CD4-positive, alpha-beta T cell (primary cell): ENCODE data around the gene PTBP3. TPM values are rescaled to one million over a fixed set of nuclear protein-coding genes. Genes with fewer than 3 reads are reported as not detected.

Experiments used
- ATAC-seq: fragments of 200-7000 bp; cut with Tn5 transposase; one replicate; pipeline ENCODE4 v1.10.0; 2022; ENCODE audit warnings: mild to moderate bottlenecking; ENCODE audit not compliant: poor library complexity
- CTCF ChIA-PET: fragments of 350-600 bp; sonication (Branson Sonifier 250); formaldehyde crosslinking; loops from one replicate; lab custom pipeline; 2021; ENCODE audit warnings: antibody characterized with exemption, inconsistent platforms; lab: Charles Lee
- POLR2A ChIA-PET: fragments of 350-600 bp; sonication (Branson Sonifier 250); formaldehyde crosslinking; loops from one replicate; lab custom pipeline; 2021; ENCODE audit warnings: antibody characterized with exemption, inconsistent platforms; lab: Charles Lee
- DNase-seq, 14 experiments: peaks; one replicate each; pipeline ENCODE4 v3.0.0-alpha.2; 2013 to 2020; ENCODE audit warnings: mixed read lengths in 2 of 14
- H3K27ac ChIP-seq, 2 donors: one replicate each; pipeline versions ENCODE4 v1.5.1 to v1.7.0; 2013; ENCODE audit warnings: low read length in 2 of 2, low read depth in 1 of 2, mild to moderate bottlenecking in 1 of 2
- H3K27me3 ChIP-seq, 2 experiments: 1 replicate in 1 of 2; 2 replicates in 1 of 2; pipeline versions ENCODE4 v1.6.1 to v1.7.0; 2013; ENCODE audit warnings: low read length in 2 of 2, control low read depth in 1 of 2, mild to moderate bottlenecking in 1 of 2, moderate library complexity in 1 of 2; ENCODE audit not compliant: insufficient read depth in 2 of 2, control insufficient read depth in 1 of 2
- H3K36me3 ChIP-seq: one replicate; pipeline ENCODE4 v1.6.1; 2013; ENCODE audit warnings: low read length, control low read depth; ENCODE audit not compliant: insufficient read depth
- H3K4me1 ChIP-seq: one replicate; pipeline ENCODE4 v1.6.1; 2013; ENCODE audit warnings: low read length, control low read depth; ENCODE audit not compliant: insufficient read depth
- H3K4me3 ChIP-seq: one replicate; pipeline ENCODE4 v1.5.1; 2013; ENCODE audit warnings: mild to moderate bottlenecking, low read length, moderate library complexity
- H3K9me3 ChIP-seq, 2 experiments: 1 replicate in 1 of 2; 2 replicates in 1 of 2; pipeline versions ENCODE4 v1.6.1 to v1.7.0; 2013; ENCODE audit warnings: low read length in 2 of 2, mild to moderate bottlenecking in 2 of 2, control low read depth in 1 of 2, moderate library complexity in 1 of 2; ENCODE audit not compliant: control insufficient read depth in 1 of 2, insufficient read depth in 1 of 2
- H3K27ac Mint-ChIP-seq: one replicate; pipeline ENCODE4 v1.8.0; 2020; ENCODE audit warnings: mixed read lengths
- H3K27me3 Mint-ChIP-seq: one replicate; pipeline ENCODE4 v1.8.0; 2021; ENCODE audit warnings: mixed read lengths
- H3K36me3 Mint-ChIP-seq: one replicate; pipeline ENCODE4 v1.8.0; 2021; ENCODE audit warnings: low read depth, mixed read lengths
- H3K4me1 Mint-ChIP-seq: one replicate; pipeline ENCODE4 v1.8.0; 2021; ENCODE audit warnings: low read depth, mixed read lengths
- H3K4me3 Mint-ChIP-seq: one replicate; pipeline ENCODE4 v1.8.0; 2020; ENCODE audit warnings: mild to moderate bottlenecking, mixed read lengths
- H3K9me3 Mint-ChIP-seq: one replicate; pipeline ENCODE4 v1.8.0; 2020; ENCODE audit warnings: mixed read lengths
- CTCF ChIP-seq: fragments of 200-600 bp; IDR thresholded peaks from one replicate; pipeline ENCODE4 v1.8.0; 2022; ENCODE audit warnings: antibody characterized with exemption, mild to moderate bottlenecking
- intact Hi-C, 2 experiments: fragments of 100-400 bp; cut with DNase I in 1 of 2; cut with micrococcal nuclease in 1 of 2; formaldehyde crosslinking; loops; one replicate each; pipeline versions ENCODE4 v1.15.1 to v1.9.0; 2023 to 2025; cut with DNase I, micrococcal nuclease
- total RNA-seq, 174 experiments: library from RNA in 2 of 174; stranded (reverse) in 2 of 174; gene quantifications; one replicate each; pipeline ENCODE4 v1.2.3 and lab custom pipeline; 2021 to 2026

PTBP3 gene
- total RNA-seq, 2 experiments from 2014 or later = 100.0 to 110 TPM

GRCh38 chr9:112354081-112354743, 20.8 kb upstream of the PTBP3 start:
- Mint-ChIP-seq H3K36me3 (no peaks in the 10 kb centered on the region), H3K4me1 (peaks cover 10% of the 10 kb centered on the region), H3K27me3 (no peaks in the 10 kb centered on the region), H3K27ac (no peak overlapping the region), H3K9me3 (no peaks in the 10 kb centered on the region), H3K4me3 (no peak overlapping the region)
- CTCF ChIA-PET = interaction anchor here (1.3 to 1.4 kb wide), 2 partner anchors 9 to 242 kb away, joined by 3 read pairs; no protein-coding TSS in a partner anchor
- TF ChIP-seq CTCF = no peak
- no peak overlapping the region for H3K4me3 ChIP-seq
- peaks cover 3% of the 10 kb centered on the region for H3K4me1 ChIP-seq
- no peaks in the 10 kb centered on the region for H3K9me3 ChIP-seq
- H3K27ac ChIP-seq = no peak overlapping the region
- POLR2A ChIA-PET = interaction anchor here (1.5 to 1.6 kb wide), 2 partner anchors 21 to 26 kb away, joined by 4 read pairs; partner anchors contain the start of genes HSDL2 and PTBP3
- intact Hi-C loops = no loop called here
- ATAC-seq (no peak), DNase-seq (no peak)
- no peaks in the 10 kb centered on the region for H3K36me3 ChIP-seq
- no peaks in the 10 kb centered on the region for H3K27me3 ChIP-seq

- Mint-ChIP-seq H3K36me3 (no peaks in the 10 kb centered on the region), H3K4me3 (no peak overlapping the region), H3K27me3 (no peaks in the 10 kb centered on the region), H3K9me3 (no peaks in the 10 kb centered on the region), H3K4me1 (peaks cover 24% of the 10 kb centered on the region), H3K27ac (no peak overlapping the region)
- POLR2A ChIA-PET = no interaction called here
- Histone ChIP-seq H3K4me1 (peaks cover 11% of the 10 kb centered on the region), H3K4me3 (no peak overlapping the region), H3K27me3 (no peaks in the 10 kb centered on the region), H3K9me3 (no peaks in the 10 kb centered on the region), H3K27ac (no peak overlapping the region), H3K36me3 (no peaks in the 10 kb centered on the region)
- ATAC-seq (no peak), DNase-seq (no peak)
- no peak for TF ChIP-seq CTCF
- intact Hi-C loops = no loop called here
- CTCF ChIA-PET = no interaction called here
These were observed 18.8 kb upstream of the PTBP3 start for GRCh38 chr9:112352209-112352608.

- H3K4me1 Mint-ChIP-seq = peaks cover 24% of the 10 kb centered on the region
- CTCF ChIA-PET = no interaction called here
- Histone ChIP-seq H3K4me3 (no peak overlapping the region), H3K4me1 (peaks cover 11% of the 10 kb centered on the region), H3K9me3 (no peaks in the 10 kb centered on the region), H3K36me3 (no peaks in the 10 kb centered on the region), H3K27me3 (no peaks in the 10 kb centered on the region), H3K27ac (no peak overlapping the region)
- no peak overlapping the region for H3K4me3 Mint-ChIP-seq
- no peaks in the 10 kb centered on the region for H3K9me3 Mint-ChIP-seq
- TF ChIP-seq CTCF = no peak
- no peaks in the 10 kb centered on the region for H3K36me3 Mint-ChIP-seq
- intact Hi-C loops = no loop called here
- DNase-seq = no peak
- H3K27me3 Mint-ChIP-seq = no peaks in the 10 kb centered on the region
- POLR2A ChIA-PET = no interaction called here
- no peak for ATAC-seq
- no peak overlapping the region for H3K27ac Mint-ChIP-seq
These were observed 17.8 kb upstream of the PTBP3 start for GRCh38 chr9:112351184-112351583.
